NCI-H146 treated with DMSO at 0.1 percent for 48 hours (cell line): ENCODE measurements around the gene GBA2.

Source experiments
- DNase-seq: peaks from one replicate; lab custom pipeline; 2025; ENCODE audit not compliant: unreplicated experiment; lab: John Stamatoyannopoulos, UW

Gene GBA2

DNA sequence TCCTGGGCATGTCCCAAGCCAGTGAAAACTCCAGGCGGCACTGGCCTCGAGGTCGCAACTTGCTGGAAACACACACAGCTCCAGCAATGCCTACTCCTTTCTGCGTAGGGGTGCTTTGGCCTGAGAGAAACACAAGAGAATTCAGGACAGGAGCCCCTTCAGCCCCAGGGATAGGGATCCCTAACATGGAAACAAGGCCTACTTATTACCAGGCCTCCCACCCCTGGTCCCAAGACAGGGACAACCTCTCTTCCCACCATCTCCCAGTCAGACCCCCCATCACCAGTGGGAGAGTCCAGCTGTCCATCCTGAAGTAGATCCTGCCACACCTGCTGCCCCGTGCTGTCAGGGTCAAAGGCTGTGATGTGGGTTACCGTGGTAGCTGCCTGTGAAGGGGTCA lies 8.8 kb downstream of the GBA2 start:
- no peak for DNase-seq

DNA sequence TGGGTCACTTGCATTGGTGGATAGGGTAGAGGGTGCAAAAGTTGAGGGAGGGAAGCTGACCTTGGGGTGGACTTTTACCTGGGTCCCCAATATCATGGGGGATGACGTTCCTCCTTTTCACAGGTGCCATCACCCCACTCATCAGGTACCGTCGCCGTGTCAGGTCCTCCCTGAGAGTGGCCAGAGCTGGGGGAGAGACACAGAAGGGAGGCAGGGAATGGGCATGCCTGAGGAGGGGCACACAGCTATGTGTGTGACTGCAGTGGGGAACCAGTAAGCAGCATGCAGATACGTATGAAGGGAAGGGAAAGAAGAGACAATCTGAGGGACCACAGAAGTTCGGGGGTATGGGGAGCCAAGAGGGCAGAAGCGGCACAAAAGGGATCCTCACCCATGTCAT lies 10.1 kb downstream of the GBA2 start:
- no peak for DNase-seq

DNA sequence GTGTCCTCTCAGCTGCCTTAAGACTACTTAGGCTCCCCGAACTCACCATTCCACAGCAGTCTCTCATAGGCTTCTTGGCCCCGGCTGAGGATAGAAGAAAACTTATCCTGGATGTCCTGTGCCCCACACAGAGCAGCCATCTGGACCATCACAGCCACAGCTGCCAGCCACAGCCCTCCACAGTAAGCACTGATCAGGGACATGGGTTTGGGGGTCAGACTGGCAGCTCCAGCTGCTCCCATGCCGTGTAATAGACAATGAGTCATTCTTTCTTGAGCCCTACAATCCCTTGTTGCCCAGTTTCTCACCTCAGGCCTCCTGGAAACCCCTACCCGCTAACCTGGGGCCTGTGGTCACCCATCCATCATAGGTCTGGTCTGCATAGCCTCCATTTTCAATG lies 10.8 kb downstream of the GBA2 start:
- no peak for DNase-seq

DNA sequence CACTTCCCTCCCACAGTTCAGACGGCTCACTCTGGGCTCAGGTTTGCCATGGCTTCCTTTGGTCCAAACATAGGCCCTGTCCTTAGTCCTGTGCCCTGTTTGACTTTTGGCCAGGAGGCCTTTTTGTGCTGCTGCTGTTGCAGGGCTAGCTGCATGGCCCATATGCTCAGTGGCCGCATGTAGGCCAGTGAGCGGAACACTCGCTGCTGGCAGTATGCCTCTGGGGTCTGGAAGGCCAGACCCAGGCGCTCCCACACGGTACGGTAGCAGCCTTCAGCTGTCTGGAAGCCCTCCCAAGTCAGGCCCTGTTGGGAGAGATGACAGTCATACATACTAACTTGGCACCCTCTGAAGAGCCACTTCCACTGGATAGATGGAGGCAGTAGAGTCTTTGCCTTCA lies 11.9 kb downstream of the GBA2 start:
- DNase-seq = no peak

DNA sequence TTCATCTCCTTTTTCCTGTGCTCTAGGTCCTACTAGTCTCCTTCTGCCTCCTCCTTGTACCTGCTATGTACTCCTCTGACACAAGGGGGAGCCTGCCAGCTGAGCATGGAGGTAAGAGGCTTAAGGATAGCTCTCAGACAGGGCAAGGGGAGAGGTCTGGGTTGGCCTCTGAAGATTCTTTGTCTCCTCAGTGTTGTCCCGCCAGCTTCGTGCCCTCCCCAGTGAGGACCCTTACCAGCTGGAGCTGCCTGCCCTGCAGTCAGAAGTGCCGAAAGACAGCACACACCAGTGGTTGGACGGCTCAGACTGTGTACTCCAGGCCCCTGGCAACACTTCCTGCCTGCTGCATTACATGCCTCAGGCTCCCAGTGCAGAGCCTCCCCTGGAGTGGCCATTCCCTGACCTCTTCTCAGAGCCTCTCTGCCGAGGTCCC lies 12.8 kb downstream of the GBA2 start:
- peak; percentile 53 for DNase-seq

DNA sequence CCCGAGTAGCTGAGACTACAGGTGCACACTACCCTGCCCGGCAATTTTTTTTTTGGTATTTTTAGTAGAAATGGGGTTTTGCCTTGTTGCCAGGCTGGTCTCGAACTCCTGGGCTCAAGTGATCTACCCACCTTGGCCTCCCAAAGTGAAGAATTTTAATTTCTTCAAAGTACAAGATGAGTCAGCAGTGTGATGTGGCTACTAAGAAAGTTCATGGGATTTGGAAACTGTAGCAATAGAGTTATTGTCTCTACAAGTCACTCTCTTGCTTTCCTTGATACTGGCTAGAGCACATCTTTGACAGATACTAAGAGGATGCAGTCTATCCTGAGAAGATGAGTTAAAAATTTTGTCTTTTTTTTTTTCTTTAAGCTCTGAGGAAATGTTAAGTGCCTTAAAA lies 14.9 kb downstream of the GBA2 start:
- no peak for DNase-seq

DNA sequence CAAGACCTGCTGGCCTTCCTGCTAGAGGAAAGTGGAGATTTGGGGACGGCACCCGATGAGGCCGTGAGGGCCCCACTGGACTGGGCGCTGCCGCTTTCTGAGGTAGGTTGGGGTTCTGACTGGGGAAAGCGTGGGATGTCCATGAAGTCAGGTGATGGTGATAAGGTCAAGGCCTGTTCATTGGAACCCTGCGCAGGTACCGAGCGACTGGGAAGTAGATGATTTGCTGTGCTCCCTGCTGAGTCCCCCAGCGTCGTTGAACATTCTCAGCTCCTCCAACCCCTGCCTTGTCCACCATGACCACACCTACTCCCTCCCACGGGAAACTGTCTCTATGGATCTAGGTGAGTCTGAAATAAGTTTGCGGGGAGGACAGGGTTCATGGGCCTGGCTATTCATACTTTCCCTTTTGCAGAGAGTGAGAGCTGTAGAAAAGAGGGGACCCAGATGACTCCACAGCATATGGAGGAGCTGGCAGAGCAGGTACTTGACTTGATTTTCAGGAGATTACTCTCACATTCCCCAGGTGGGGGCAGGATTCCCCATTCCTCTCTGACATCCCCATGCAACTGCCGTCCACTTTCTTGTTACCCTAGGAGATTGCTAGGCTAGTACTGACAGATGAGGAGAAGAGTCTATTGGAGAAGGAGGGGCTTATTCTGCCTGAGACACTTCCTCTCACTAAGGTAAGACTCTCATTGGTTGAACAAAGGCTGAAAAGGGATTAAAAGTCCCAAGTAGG lies 16.1 kb downstream of the GBA2 start:
- peak; percentile 76 for DNase-seq

DNA sequence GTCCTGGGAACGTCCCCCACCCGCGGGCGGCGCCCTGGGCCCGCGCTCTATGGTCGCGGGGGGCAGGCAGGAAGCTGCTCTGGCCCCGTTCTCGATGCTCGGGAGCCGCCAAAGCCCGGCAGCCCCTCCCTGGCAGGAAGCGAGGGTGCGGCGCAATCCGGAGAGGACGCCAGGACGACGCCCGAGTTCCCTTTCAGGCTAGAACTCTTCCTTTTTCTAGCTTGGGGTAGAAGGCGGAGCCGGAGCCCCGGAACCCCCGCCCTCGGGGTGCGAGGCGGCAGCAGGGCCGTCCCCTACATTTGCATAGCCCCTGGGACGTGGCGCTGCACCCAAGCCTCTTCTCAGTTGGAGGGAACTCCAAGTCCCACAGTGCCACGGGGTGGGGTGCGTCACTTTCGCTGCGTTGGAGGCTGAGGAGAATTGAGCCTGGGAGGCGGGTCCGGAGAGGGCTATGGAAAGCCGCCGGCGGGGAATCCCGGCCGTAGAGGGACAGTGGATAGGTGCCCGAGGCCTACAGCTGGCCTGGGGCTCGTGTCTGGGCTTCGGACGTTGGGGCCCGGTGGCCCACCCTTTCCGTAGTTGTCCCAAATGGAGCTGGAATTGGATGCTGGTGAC lies 16.7 kb downstream of the GBA2 start, which contains the start of the genes CREB3 and TLN1:
CREB3 (plus strand) TSS at position 482 of the 615 bp plus-strand sequence; CDS start at position 589, 107 bp downstream.
TLN1 (minus strand) TSS at position 11 of the 615 bp plus-strand sequence. CDS start 6,501 bp downstream, outside the sequence.
- peak; percentile 97 for DNase-seq

DNA sequence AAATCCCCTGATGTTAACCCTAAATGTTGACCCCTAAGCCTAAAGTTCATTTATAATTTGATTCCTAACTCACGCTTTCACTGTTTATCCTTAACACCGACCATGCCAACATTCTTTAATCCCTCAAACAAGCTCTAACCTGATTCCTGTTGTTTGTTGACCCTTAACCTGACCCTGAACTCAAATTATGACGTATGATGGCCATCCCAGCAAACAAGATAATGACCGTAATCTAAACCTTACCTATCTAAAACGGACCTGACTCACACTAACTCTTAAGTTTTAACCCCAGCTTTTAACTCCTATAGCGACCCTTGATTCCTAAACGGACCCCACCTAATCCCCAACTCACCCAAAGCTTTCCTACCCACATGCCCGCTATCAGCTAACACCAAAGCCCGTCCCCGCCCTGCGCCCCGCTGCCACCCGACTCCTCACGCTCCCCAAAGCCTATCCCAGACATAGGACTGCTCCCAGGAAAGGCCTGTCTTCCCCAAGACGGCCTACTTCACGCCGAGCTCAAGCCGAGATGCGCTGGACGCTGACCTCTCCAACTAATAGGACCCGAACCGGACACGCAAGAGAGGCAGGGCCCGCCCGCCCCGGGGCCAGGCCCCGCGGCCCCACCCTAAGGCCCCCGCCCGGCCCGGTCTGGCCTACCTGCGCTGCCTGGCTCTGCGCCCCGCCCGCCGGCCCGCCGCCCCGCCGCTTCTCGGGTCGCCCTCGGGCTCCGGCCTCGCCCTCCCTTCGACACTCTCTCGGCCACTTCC lies 17.4 kb downstream of the GBA2 start:
- peak; percentile 36 for DNase-seq

DNA sequence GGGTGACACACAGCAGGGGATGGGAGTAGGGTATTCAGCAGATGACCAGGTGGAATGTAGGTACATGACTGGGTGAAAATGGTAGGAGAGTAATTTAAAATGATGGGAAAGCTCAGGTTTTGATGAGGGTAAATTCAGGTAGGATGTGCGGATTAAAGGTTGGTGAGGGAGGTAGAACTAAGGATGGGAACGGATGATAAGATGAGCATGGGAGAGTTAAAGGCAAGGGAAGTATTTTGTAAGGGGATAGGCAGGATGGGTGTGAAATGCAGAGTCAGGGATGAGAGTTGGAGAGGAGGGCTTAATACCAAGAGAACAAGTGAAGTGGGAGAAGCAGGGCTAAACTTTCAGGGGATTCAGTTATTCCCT lies 18.6 kb downstream of the GBA2 start:
- no peak for DNase-seq

DNA sequence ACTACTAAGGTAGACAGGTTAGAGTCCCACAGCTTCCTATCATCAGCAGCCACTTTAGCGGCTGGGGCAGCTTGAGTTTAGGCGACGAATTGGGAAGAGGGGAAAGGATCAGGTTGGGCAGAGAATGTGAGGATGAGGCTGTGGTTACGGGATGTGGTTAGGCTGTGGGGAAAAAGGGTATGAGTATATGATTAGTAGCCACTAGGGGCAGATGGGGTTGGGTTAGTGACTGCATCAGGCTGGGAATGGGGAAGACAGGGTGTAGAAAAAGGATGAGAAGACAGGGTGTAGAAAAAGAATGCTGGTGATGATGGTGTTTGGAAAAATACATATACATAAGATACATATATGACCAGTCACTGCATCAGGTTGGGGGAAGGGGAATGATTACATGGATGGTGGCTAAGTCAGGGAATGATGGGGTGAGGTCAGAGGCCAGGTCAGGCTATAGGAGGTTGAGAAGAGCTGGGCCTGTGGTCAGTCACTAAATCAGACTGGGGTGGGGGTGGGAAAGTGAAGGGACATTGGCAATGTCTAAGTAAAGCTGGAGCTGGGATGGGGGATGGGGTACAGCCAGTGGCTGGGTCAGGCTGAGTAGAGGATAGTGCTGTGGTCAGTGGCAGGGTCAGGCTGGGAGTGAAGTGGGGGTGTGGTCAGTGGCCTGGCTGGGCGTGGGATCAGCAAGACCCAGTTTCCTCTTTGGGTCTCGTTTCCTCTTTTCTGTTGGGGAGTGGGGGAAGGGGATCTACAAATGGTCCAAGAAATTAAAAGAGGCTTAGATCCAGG lies 19.1 kb downstream of the GBA2 start:
- no peak for DNase-seq

DNA sequence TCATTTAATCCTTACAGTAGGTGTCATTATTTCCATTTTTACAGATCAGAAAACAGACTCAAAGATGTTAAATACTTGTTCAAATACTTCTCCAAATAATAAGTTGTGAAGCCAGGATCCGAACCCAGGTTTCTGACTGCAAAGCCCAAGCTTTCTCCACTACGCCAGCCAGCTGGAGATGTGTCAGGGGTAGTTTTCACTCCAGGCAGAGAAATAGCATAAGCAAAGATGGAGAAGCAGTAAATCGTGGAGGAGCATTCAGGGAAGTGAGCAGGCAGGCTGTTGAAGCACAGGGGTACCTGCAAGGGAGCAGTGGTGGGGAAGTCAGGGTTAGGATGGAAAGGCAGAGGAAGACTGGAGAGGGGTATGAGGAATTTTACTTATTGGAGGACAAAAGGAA lies 19.9 kb downstream of the GBA2 start:
- no peak for DNase-seq

DNA sequence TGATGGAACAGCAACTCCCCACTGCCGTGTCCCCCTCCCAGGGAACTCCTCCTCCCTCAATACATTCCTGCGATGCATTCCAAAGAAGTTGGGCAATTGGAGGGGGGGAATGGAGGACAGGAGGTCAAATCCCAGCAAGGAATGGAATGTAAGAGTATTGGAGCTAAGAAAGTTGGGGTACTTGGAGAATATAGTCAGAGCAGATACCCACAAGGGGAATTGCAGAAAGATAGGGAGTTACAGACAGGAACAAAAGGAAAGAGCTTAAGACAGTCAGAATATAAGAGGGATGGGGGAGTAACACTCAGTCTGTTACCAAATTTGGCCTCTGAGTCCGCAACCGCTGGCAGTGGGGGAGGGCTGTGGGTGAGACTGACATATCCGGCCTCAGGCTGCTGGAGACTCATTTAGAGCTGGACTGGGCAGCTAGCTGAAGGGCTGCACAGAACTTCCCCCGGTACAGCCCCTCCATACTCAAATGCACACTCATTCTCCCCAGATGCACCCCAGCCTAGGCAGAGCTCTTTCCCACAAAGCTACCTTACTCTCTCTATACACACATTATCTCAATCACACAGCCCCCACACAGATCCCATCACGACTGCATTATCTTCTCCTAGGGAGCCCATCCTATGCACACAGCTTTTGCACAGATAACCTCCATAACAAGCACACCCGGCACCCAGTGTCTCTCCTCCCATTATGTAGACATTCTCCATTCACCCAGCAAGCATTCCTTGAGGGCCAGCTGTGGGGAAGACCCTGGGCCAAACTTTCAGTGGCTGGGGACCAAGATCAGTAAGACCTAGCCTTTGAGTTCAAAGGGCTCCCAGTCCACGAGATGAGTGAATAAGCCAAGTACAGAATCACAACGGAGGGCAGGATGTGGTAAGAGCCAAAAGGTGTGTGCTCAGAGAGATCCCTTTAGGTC lies 20.7 kb downstream of the GBA2 start:
- DNase-seq = no peak

DNA sequence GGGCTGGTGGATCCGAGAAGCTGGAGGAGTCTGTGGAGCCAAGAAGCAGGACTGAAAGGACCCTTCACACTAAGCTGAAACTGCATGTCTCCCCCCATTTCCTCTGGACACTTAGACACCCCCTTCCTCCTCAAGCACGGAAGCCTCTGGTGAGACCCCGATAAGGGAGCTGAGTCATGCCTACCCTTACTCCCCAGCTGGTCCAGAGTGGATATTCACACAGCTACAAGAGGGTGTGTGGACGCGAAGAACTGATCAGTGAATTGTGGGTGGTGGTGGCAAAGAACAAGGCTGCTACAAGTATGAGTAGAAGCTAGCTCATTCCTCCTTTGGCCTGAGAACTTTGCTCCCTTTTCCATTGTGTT lies 21.4 kb downstream of the GBA2 start:
- DNase-seq = no peak

DNA sequence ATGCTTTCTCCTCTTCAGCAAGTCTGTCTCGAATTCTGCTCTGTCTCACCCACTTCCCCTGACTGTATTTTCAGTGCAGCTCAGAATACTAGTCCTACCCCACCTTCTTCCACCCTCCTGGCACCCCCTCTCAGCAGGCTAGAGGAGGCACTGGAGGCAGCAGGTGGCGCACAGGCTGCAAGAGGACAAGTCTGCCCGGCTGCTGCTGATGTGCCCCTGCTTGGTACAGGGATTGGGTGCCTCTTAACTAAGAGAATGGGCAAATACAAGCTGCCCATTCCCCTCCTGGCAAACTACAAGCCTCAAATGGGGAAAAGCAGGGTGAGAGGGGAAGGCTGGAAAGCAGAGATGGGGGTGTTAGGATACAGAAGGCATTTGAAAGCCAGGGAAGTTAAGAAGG lies 22.1 kb downstream of the GBA2 start:
- DNase-seq = no peak

DNA sequence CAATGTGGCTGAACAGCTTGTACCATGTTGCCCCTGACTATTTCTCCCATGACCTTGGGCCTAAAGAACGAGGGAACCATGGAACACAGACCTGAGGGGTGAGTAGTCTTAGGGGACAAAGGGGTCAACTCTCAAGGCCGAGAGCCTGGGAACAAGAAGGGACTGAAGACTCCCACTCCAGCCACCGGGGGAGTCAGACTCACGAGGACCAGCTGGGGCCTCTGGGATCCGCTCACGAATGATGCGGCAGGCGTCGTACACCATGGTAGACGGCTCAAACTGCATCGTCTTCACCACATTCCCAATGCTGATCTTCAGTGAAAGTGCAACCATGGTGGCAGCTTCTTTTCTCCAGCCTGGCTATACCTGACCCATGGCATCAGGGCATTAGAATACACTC lies 23.7 kb downstream of the GBA2 start:
- no peak for DNase-seq

DNA sequence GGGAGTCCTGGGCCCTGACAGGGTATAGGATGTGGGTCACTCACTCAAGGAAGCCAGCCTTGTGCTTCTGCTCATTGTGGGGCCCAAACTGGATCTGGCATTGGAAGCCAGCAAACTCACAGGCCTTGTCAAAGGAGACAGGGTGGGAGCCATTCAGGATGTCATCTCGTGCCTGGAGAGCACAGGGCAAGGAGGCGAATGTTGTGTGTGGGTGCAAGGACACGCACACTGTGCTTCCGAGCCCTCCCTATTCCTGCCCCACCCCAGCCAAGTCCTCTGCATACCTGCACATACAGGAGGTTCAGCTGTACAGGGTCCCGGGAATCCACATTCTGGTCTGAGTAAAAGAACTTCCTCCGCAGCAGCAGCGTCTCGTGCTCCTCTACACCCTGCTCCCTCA lies 25.1 kb downstream of the GBA2 start:
- no peak for DNase-seq

DNA sequence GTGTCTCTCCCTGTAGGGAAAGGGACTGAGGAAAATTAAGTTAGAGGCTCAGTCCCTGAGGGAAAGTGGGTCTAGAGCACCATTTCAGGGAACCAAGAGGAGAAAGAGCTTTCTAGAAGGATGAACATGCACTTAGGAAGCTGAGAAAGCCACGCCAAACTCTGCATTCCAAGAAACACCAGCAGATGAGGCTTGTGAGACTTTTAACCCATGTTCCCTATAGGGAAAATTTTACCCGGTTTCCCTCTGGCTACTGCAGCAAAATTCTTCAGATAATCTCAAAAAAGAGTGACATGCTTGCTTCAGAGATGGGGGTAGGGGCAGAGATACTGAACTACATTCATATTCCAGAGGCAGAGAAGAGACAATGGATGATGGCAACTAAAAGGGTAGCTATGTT lies 25.6 kb downstream of the GBA2 start:
- DNase-seq = no peak

DNA sequence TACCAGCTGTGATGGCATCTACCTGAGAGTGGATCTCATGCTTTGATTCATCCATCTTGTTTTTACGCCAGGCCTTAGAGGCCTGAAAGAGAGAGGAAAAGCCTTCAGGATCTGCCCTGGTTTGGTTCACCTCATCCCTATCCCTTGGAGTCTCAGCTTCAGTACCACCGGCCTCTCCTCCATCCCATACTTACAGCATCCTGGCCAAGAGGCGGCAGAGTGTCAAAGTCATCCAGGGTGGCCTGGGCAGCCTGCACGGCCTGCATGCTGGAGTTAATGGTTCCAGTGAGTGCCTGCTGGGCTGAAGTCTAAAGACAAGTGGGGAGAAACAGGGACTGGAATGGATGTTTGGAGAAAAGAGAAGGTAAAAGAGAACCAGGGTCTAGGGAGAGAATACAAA lies 29.5 kb downstream of the GBA2 start:
- no peak for DNase-seq
